Astrocyte of the cerebellum (primary cell): ENCODE data around the gene TRMT44.

Experiments
- DNase-seq: peaks from one replicate; pipeline ENCODE4 v3.0.0-alpha.2; 2011; ENCODE audit warnings: low read depth
- H3K4me3 ChIP-seq: 2 replicates; pipeline ENCODE4 v1.5.1; 2011; ENCODE audit warnings: mild to moderate bottlenecking, low read depth, low read length, moderate library complexity
- in situ Hi-C: cut with HindIII; loops from 2 replicates; pipeline ENCODE4 v1.10.0; 2017; ENCODE audit warnings: low sequenced_read_pairs
- TF ChIP-seq, protein P1 (sequence below): IDR thresholded peaks from 2 replicates; pipeline ENCODE4 v1.5.1; 2012; ENCODE audit warnings: low read length, low read depth, moderate library complexity, mild to moderate bottlenecking; ENCODE audit errors: missing control alignments

The TRMT44 gene

DNA sequence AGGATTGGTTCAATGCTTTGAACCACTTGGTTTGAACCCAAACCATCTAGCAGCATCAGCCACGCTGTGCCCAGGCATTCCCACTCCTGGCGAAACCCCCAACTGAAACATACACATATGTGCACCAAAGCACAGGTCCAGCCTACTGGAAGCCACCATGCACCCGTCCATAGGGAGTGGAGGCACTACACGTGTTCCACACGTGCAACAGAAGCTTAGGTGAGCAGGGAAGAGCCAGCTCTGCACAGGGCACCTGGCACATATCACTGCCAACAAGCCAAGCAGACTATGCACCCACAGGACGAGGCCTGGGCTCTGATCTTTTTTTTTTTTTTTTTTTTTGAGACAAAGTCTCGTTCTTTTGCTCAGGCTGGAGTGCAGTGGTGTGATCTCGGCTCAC is 73.4 kb downstream of the TRMT44 start:
- TF ChIP-seq, protein P1, sequence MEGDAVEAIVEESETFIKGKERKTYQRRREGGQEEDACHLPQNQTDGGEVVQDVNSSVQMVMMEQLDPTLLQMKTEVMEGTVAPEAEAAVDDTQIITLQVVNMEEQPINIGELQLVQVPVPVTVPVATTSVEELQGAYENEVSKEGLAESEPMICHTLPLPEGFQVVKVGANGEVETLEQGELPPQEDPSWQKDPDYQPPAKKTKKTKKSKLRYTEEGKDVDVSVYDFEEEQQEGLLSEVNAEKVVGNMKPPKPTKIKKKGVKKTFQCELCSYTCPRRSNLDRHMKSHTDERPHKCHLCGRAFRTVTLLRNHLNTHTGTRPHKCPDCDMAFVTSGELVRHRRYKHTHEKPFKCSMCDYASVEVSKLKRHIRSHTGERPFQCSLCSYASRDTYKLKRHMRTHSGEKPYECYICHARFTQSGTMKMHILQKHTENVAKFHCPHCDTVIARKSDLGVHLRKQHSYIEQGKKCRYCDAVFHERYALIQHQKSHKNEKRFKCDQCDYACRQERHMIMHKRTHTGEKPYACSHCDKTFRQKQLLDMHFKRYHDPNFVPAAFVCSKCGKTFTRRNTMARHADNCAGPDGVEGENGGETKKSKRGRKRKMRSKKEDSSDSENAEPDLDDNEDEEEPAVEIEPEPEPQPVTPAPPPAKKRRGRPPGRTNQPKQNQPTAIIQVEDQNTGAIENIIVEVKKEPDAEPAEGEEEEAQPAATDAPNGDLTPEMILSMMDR: no peak
- no peak overlapping the region for H3K4me3 ChIP-seq
- no peak for DNase-seq
- in situ Hi-C loops: no loop called here

DNA sequence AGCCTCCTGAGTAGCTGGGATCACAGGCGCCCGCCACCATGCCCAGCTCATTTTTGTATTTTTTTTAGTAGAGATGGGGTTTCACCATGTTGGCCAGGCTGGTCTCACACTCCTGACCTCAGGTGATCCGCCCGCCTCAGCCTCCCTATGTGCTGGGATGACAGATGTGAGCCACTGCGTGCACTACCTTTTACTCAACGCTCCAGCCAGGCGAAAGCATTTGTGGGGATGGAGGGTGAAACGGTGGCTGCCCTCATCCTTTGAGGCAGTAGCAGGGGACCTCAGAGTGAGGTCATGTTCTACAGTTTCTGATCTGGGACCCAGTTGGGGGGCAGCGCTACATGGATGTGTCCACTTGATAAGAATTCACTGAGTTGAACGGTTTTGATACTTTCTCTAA is 73.8 kb downstream of the TRMT44 start:
- in situ Hi-C loops: no loop called here
- DNase-seq: no peak
- TF ChIP-seq, protein P1: no peak
- H3K4me3 ChIP-seq: no peak overlapping the region

DNA sequence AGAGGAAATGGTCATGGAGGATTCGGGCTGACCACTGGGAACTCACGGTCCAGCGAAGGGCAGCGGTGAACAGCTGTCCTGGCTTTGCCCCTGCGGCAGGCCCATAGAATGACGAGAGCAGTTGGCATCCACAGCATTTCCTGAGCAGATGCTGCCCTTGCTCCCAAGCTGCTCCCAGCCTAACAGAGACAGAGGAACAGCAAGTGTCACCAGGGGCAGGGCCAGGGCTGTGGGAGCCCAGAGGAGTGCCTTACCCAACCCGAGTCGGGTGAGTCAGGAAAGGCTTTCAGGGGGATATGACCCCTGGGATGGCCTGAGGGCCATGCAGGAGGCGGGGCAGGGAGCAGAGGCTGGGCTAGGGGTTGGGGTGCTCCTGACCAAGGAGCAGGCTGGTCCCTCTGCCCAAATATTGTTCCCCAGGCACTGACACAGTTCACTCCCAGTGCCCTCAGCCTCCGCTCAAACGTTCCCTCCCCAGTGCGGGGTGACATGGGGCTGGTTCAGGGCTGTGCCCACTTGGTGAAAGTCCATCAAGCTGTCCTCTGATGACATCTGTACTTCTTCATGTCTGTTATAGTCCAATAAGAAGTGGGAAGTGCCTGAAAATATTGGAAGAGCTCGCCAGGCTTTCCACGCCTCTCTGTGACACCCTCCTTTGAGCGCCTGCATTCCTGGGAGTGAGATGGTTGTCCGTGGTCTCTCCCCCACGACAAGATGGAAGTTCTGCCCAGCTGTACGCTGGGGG is 74.9 kb downstream of the TRMT44 start:
- TF ChIP-seq, protein P1: no peak
- in situ Hi-C loops: no loop called here
- no peak overlapping the region for H3K4me3 ChIP-seq
- no peak for DNase-seq

DNA sequence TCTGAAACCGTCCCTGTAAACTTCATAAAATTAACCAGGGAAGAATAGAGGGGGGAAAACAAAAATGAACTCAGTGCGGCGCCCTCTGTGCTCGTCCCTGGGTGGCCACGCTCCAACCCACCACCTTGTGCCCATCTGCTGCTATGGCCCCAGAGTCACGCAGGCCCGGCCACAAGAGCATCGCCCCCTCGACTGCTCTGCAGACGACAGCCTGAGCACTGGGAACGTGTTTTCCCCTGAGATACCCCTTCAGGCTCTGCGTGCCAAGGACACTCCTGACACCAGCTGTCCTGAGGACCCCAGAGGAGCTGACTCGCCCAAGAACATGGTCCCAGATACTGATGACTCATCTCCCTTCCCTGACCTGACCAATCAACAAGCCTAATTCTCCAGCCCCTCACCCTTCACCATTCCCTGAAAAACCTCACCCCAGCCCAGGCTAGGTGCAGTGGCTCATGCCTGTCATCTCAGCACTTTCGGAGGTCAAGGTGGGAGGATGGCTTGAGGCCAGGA is 75.5 kb downstream of the TRMT44 start:
- H3K4me3 ChIP-seq: no peak overlapping the region
- in situ Hi-C loops: no loop called here
- no peak for DNase-seq
- TF ChIP-seq, protein P1: no peak

DNA sequence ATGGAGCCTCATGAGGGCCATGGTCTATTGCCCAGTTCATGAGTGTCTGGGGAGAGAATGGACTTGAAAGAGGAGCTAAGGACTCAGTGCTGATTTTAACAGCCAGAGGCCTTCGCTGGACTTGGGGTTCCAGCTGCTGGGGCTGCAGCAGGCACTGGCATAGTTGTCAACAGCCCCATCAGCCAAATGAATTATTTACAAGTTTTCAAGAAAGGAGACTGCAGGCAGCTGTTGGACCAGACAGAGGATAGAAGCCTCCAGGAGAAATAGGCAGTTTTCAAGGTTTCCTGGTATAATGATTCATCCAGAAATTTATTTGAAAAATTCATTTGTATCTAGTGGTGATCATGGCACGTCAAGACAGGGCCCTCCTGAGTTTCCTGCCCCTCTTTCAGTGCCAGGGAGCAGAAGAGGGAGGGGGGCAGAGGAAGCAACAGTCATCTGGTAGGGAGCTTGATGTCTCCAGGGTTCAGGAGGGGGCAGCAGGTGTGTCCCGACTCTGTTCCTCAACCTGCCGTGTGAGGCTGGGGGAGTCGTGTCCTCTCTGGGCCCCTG is 76.5 kb downstream of the TRMT44 start:
- TF ChIP-seq, protein P1: no peak
- H3K4me3 ChIP-seq: no peak overlapping the region
- in situ Hi-C loops: no loop called here
- no peak for DNase-seq

DNA sequence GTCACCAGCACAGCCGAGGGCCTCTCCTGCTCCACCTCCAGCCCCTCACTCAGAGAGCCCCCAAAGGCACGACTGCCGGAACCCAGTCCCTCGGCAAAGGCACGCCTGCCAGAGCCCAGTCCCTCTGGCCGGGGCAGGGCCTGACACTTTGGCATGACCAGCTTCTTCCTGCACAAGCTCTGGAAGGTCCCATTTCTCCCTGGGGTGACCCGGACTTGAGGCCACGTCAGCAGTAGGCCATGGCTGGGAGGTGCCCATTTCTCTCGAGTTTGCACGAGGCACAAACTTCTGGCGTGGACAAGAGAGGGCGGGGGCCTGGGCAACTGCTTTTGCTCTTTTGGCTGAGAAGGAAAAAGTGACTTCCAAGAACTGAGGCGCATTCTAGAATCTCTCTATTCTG is 77.4 kb downstream of the TRMT44 start:
- in situ Hi-C loops: no loop called here
- TF ChIP-seq, protein P1: no peak
- DNase-seq: no peak
- no peak overlapping the region for H3K4me3 ChIP-seq
